GM21619 (cell line): ENCODE measurements around the gene CXorf49B.

Source experiments
- ATAC-seq: cut with Tn5 transposase; IDR thresholded peaks from one replicate; pipeline ENCODE4 v1.9.1; 2021; ENCODE audit not compliant: unreplicated experiment

CXorf49B gene

DNA sequence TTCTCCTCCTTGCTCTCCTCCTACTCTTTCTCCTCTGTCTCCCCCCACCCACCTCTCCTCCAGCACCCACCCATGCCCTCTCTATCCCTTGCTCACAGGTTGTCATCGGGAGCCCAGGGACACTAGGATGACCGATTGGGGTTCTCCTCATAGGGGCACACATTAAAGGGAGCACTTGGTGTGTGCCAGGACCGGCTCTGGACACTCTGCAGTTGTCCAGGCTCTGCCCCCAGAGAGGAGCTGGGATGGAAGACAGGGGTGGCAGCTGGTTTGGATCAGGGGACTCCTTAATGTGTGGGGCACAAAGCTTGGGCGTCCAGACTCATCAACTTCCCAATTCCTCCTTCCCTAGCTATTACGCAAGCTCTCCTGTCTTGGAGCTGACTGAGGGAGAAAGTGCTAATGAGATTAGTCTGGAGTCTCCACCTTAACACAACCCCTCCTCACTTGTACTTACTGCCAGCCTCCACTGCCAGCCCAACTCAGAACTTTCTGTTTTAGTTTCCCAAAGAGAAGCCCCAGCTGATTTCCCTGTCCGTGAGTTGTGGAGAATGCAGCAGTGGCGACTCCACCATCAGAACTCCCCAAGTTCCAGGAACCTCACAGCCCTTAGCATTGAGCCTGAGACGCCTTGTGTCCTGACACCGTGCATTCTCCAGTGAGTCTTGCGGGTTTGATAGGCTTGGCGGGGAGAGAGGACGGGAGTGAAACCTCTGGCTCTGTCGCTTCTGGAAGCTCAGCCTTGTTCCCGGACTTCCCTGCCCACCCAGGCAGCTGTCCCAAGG lies 52.2 kb downstream of the CXorf49B start:
- no peak for ATAC-seq

DNA sequence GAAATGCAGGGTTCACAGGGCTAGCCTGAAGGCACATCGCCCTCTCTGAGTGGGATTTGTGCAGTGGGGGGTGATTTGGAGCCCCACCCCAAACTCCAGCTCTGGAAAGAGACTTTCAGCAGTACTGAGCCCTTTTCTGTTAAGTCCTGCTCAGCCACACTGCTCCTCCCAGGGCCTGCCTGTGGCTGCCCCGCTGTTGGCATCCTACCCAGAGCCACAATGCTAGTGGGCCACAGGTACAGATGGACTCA lies 52.7 kb downstream of the CXorf49B start:
- ATAC-seq: no peak
